Hematopoietic multipotent progenitor cell treated with erythropoietin and hydrocortisone succinate and interleukin-3 and kit ligand, for 15 days (in vitro differentiated cells): ENCODE data around the gene MIF4GD.

Source experiments
- DNase-seq: peaks from one replicate; pipeline ENCODE4 v3.0.0-alpha.2; 2015; ENCODE audit warnings: low spot score

Gene MIF4GD

DNA sequence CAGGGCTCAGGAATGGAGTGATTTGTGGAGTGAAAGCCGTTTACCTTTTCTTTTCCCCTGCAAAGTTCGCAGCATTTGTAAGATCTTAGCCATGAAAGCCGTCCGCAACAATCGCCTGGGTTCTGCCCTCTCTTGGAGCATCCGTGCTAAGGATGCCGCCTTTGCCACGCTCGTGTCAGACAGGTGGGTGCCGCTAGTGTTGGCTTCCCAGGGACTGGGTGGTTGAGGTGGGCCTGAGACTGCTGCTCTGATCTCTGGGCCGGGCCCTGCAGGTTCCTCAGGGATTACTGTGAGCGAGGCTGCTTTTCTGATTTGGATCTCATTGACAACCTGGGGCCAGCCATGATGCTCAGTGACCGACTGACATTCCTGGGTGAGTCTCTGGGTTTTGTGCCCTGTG, 38.2 kb downstream of the MIF4GD start:
- DNase-seq, result no peak

GRCh38 chr17:75231741-75232464, 39.1 kb downstream of the MIF4GD start:
- DNase-seq, result no peak

GRCh38 chr17:75231071-75231470, 40.0 kb downstream of the MIF4GD start:
- no peak for DNase-seq

DNA sequence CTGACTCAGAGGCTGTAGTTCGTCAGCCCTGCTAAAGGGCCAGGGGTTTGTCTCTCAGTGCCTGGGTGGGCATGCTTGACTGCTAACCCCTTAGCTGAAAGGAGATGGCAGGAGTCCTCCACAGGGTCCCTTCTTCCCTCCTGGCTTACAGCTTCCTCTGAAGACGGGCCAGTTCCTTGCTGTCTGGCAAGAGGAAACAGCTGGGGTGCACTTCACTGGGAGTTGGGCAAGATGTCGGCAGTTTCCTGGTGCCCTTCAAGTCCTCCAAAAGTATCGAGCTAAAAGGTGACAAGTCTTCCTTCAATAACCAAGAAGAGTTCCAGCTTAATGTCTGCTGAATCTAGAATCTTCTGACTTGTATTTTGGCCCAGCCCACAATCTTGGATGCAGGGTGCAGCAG, 42.2 kb downstream of the MIF4GD start:
- DNase-seq, result no peak

GRCh38 chr17:75228305-75228704, 42.7 kb downstream of the MIF4GD start:
- DNase-seq, result no peak

DNA sequence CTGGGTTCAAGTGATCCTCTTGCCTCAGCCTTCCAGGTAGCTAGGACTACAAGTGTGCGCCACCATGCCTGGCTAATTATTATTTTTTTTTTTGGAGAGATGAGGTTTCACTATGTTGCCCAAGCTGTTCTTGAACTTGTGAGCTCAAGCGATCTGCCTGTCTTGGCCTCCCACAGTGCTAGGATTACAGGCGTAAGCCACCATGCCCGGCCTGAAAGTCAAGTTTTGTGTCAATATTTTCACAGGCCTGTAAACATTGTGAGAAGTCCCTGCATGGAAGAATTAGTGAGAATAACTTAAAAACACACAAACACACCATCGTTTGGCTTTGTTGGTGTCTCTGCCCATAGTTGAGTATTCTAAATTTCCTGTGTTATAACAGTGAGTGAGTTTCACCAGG, 43.3 kb downstream of the MIF4GD start:
- DNase-seq, result no peak

- DNase-seq, result no peak
These were observed 46.0 kb downstream of the MIF4GD start for GRCh38 chr17:75225016-75225415.

GRCh38 chr17:75219815-75220214, 51.2 kb downstream of the MIF4GD start:
- no peak for DNase-seq

- DNase-seq, result no peak
These were observed 52.9 kb downstream of the MIF4GD start for GRCh38 chr17:75218131-75218530.
